Mesothelial cell of epicardium (in vitro differentiated cells): ENCODE results near the gene TMEM178B. TPM values are rescaled to one million over a fixed set of nuclear protein-coding genes. Genes with fewer than 3 reads are reported as not detected.

ENCODE experiments used
- DNase-seq, 2 experiments: peaks; one replicate each; pipeline ENCODE4 v3.0.0; 2021; ENCODE audit warnings: low spot score in 2 of 2; ENCODE audit not compliant: unreplicated experiment in 2 of 2
- H3K27ac Mint-ChIP-seq: 2 replicates; pipeline ENCODE4 v1.8.0; 2021; ENCODE audit warnings: mixed read lengths
- H3K27me3 Mint-ChIP-seq: 2 replicates; pipeline ENCODE4 v1.8.0; 2021; ENCODE audit warnings: low read depth, mixed read lengths
- H3K36me3 Mint-ChIP-seq: 2 replicates; pipeline ENCODE4 v1.8.0; 2021; ENCODE audit warnings: mixed read lengths
- H3K4me1 Mint-ChIP-seq: 2 replicates; pipeline ENCODE4 v1.8.0; 2021; ENCODE audit warnings: mixed read lengths
- H3K4me3 Mint-ChIP-seq: 2 replicates; pipeline ENCODE4 v1.8.0; 2021; ENCODE audit warnings: mild to moderate bottlenecking, moderate library complexity, mixed read lengths
- H3K9me3 Mint-ChIP-seq: 2 replicates; pipeline ENCODE4 v1.8.0; 2021; ENCODE audit warnings: mixed read lengths
- CTCF ChIP-seq: fragments of 200-600 bp; sonication (generic); IDR thresholded peaks from one replicate; pipeline ENCODE4 v1.5.0; 2021; ENCODE audit warnings: antibody characterized with exemption; ENCODE audit not compliant: unreplicated experiment
- total RNA-seq: library from RNA; stranded (reverse); gene quantifications from 3 replicates; pipeline ENCODE4 v1.2.1, GENCODE V29; 2021

TMEM178B gene
- total RNA-seq, 1 donor from 2014 or later = 0.16 TPM

- no peak overlapping the region for H3K27ac Mint-ChIP-seq
- DNase-seq = no peak
- no peak for TF ChIP-seq CTCF
- H3K4me3 Mint-ChIP-seq = no peak overlapping the region
- H3K9me3 Mint-ChIP-seq = no peaks in the 10 kb centered on the region
- no peaks in the 10 kb centered on the region for H3K4me1 Mint-ChIP-seq
- H3K27me3 Mint-ChIP-seq = no peaks in the 10 kb centered on the region
- H3K36me3 Mint-ChIP-seq = no peaks in the 10 kb centered on the region
These were observed 76.6 kb downstream of the TMEM178B start for GRCh38 chr7:141150465-141150864.

DNA sequence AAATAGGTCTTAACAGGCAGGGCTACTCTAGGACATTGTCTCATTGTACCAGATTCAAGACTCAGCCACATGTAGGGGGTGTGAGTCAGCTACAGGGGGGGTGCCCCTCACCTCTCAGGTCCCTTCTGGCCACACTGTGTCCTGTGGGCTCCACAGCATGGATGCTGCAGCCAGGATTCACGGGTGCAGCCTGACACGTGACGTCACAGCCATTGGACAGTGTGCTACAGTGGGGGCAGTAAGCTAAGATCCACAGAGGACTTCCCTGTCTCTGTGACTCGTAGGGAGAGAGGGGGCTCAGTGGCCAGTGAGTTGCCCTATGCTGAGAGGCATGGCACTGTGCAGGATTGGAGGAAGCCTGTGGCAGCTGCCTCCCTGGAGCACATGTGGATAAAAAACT lies 77.9 kb downstream of the TMEM178B start:
- Mint-ChIP-seq H3K27me3 (no peaks in the 10 kb centered on the region), H3K36me3 (no peaks in the 10 kb centered on the region), H3K9me3 (no peaks in the 10 kb centered on the region), H3K27ac (no peak overlapping the region), H3K4me1 (no peaks in the 10 kb centered on the region), H3K4me3 (no peak overlapping the region)
- no peak for DNase-seq
- TF ChIP-seq CTCF = no peak

DNA sequence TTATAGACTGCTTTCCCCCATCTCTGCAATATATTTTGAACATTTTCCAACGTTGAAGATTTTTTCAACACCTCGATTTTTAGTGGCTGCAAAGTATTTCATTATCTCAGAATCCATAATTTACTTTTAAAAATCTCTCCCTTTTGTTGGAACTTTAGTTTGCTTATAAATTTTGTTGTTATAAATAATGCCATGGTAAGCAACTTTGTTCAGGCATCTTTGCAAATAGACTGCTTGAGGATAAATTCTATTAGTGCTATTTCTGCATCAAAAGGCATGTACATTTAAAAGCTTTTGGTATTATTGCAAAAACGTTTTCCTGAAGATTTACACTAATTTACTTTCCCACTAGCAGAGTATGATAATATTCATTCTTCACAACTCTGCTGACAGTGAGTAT lies 79.4 kb downstream of the TMEM178B start:
- no peaks in the 10 kb centered on the region for H3K36me3 Mint-ChIP-seq
- H3K27me3 Mint-ChIP-seq = peaks cover 1% of the 10 kb centered on the region
- TF ChIP-seq CTCF = no peak

GRCh38 chr7:141154131-141154732 lies 80.4 kb downstream of the TMEM178B start:
- Mint-ChIP-seq H3K27ac (no peak overlapping the region), H3K4me1 (no peaks in the 10 kb centered on the region), H3K27me3 (peaks cover 1% of the 10 kb centered on the region), H3K36me3 (no peaks in the 10 kb centered on the region), H3K9me3 (no peaks in the 10 kb centered on the region), H3K4me3 (no peak overlapping the region)
- DNase-seq = no peak
- no peak for TF ChIP-seq CTCF

More for the DNA sequence above, 79.4 kb downstream of the TMEM178B start:
- no peak overlapping the region for H3K27ac Mint-ChIP-seq
- no peaks in the 10 kb centered on the region for H3K4me1 Mint-ChIP-seq
- H3K4me3 Mint-ChIP-seq = no peak overlapping the region
- H3K9me3 Mint-ChIP-seq = no peaks in the 10 kb centered on the region
- DNase-seq = no peak

- DNase-seq = no peak
- no peak overlapping the region for H3K27ac Mint-ChIP-seq
- H3K4me3 Mint-ChIP-seq = no peak overlapping the region
These were observed 82.5 kb downstream of the TMEM178B start for GRCh38 chr7:141156407-141156806.

More at GRCh38 chr7:141156407-141156806, 82.5 kb downstream of the TMEM178B start:
- TF ChIP-seq CTCF = no peak
- peaks cover 1% of the 10 kb centered on the region for H3K27me3 Mint-ChIP-seq
- H3K4me1 Mint-ChIP-seq = no peaks in the 10 kb centered on the region
- no peaks in the 10 kb centered on the region for H3K9me3 Mint-ChIP-seq
- no peaks in the 10 kb centered on the region for H3K36me3 Mint-ChIP-seq
